ENCODE results near the gene JAKMIP1. TPM values are rescaled to one million over a fixed set of nuclear protein-coding genes. Genes with fewer than 3 reads are reported as not detected.

Gene JAKMIP1
- total RNA-seq, 1 experiment from 2014 or later, result not detected

DNA sequence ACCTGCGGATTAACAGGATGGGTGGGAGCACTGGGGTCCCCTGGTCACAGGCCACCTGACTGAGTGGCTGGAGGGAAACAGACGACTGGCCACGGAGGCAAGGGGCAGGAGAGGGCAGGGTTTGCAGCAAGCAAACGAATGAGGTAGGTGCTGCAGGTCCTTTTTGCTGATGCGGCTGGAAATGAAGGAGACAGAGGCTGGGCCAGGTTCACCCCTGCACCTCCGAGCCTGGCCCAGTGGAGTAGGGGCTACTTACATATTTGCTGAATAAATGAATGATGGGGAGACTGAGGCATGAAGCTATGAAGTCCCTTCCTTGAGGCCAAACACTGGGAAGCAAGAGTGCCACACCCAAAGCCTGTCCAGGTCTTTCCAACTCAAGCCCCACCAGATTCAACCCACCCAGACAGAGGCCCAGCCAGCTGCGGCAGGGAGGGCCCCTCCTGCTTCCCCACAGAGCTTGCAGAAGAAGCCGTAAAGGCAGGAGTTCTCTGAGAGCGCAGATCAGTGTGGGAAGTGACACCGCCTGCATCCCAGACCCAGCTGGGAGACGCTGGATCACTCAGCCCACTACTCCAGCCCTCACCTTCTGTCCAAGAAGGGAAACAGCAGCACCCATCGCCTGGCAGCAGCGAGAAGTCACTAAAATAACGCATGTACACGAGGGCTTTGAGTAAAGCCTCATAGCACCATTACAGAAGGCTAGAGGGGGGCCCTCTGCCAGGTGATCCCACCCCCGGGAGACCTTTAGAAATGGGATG lies 146.0 kb downstream of the JAKMIP1 start:
- in situ Hi-C loops (cut with HindIII; ENCODE audit: low pct_unique_long_range_greater_than_20kb, low sequenced_read_pairs), result no loop called here
- DNase-seq (ENCODE audit: low read depth, low spot score), result no peak

DNA sequence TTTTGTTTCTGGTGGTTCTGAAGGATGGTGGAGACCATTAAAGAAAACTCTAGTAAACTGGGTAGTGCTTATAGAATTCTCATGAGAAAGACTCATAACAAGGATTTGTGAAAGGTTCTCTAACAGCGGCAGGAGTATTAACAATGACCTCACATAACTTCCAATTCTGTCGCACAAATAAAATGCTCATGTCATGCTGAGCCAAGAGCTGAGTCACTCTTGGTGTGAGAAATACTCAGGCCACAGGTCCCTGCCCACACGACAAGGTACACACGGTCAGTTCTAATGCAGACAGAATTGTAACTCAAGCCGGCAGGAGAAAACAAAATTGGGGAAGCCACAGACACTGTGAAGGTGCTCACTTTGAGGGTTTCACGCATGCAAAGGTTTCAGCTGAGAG lies 147.7 kb downstream of the JAKMIP1 start:
- in situ Hi-C loops (cut with HindIII; ENCODE audit: low pct_unique_long_range_greater_than_20kb, low sequenced_read_pairs), result no loop called here

DNA sequence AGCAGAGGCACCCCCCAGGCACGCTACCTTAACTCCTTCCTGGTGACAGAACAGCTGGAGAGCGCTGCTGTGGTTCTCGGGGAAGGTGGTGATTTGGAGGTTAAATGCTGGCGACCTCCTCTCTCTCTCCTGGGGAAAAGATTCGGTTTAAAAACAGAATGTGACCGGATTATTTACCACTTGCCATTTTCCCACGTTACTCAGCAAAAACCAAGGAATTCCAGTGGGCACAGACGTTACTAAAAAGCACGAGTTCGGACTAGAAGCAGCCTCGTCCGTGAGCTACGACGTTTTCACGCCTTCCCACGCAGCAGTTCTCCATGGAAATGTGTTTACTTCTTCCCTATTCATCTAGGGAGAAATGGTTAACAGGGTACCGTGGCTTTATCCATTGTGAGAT lies 149.8 kb downstream of the JAKMIP1 start:
- DNase-seq (ENCODE audit: low read depth, low spot score), result no peak
- in situ Hi-C loops (cut with HindIII; ENCODE audit: low pct_unique_long_range_greater_than_20kb, low sequenced_read_pairs), result no loop called here

More for the DNA sequence above, 147.7 kb downstream of the JAKMIP1 start:
- DNase-seq (ENCODE audit: low read depth, low spot score), result no peak

DNA sequence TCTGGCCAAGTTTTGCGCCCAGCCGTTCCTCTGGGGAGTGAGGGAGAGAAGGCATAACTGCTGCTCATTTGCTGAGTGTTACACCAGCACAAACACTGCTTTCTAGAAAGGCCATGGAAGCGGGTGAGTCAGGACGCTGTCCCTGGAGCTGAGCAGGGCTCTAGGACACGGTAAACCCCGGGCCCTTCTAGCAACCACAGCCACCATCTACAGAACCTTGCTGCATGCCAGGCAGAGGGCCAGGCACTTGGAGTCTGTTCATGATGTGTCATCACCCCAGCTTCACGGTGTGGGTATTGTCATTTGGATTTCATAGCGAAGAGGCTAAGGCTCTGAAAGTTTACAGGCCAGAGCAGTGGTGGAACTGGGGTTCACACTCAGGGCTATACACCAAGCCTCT lies 150.4 kb downstream of the JAKMIP1 start:
- in situ Hi-C loops (cut with HindIII; ENCODE audit: low pct_unique_long_range_greater_than_20kb, low sequenced_read_pairs), result no loop called here

DNA sequence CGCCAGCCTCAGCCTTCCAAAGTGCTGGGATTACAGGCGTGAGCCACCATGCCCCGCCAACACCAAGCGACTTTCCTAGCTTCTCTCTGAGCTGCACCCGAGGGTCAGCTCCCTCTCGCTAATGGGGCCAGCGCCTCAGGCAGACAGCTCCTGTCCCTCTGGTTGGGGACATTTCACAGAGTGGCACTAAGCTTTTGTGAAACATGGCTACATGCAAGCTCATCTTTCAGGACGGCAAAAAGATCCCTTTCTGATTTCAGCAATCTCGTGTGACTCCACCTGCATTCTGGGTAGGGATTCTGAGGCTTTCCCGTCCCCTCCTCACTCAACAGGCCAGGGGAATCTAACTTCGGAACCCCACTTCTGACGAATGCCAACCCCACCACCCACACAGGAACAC lies 151.1 kb downstream of the JAKMIP1 start:
- in situ Hi-C loops (cut with HindIII; ENCODE audit: low pct_unique_long_range_greater_than_20kb, low sequenced_read_pairs), result no loop called here
- no peak for DNase-seq (ENCODE audit: low read depth, low spot score)

More for the DNA sequence above, 150.4 kb downstream of the JAKMIP1 start:
- no peak for DNase-seq (ENCODE audit: low read depth, low spot score)

DNA sequence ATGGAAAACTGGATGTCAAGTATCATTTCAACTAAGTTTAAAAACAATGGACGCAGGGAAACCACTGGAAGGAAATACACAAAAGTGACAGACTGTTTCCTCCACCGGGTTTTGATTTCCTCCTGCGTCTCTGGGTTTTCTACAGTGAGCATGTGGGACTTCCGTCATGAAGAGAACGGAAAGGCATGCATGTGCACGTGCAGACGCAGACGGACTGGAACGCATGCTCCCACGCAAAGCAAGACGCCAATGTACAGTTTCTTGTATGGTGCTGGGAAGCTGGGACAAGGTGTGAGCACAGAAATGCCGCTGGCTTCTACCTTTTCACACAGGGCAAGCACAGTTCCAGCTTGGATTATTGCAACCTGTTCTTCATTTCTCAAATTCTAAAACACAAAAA lies 151.8 kb downstream of the JAKMIP1 start:
- in situ Hi-C loops (cut with HindIII; ENCODE audit: low pct_unique_long_range_greater_than_20kb, low sequenced_read_pairs), result no loop called here
- DNase-seq (ENCODE audit: low read depth, low spot score), result no peak

DNA sequence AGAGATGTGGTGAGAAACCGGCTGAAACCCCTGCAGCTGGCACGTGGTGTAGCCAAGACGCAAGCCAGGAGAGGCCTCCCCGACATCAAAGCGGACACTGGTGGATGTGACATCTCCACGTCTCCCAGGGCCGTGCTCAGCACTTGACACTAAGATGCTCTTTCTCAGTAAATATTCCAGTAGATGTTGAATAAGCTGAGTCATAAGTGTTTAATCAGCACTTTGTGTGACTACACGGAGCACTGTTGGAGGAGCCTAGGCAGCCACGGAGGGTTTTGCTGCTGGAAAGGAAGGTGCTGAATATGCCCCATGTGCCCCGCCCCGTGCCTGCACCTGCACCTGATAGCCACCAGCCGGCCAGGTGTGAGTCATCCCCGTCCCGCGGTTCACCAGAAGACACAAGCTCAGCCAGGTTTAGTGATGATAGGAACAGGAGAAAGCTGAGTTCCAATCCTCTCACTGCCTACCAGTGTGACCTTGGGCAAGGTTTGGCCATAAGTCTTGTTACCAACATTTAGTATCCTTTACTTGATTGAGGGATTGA lies 153.1 kb downstream of the JAKMIP1 start:
- no peak for DNase-seq (ENCODE audit: low read depth, low spot score)
- in situ Hi-C loops (cut with HindIII; ENCODE audit: low pct_unique_long_range_greater_than_20kb, low sequenced_read_pairs), result no loop called here

DNA sequence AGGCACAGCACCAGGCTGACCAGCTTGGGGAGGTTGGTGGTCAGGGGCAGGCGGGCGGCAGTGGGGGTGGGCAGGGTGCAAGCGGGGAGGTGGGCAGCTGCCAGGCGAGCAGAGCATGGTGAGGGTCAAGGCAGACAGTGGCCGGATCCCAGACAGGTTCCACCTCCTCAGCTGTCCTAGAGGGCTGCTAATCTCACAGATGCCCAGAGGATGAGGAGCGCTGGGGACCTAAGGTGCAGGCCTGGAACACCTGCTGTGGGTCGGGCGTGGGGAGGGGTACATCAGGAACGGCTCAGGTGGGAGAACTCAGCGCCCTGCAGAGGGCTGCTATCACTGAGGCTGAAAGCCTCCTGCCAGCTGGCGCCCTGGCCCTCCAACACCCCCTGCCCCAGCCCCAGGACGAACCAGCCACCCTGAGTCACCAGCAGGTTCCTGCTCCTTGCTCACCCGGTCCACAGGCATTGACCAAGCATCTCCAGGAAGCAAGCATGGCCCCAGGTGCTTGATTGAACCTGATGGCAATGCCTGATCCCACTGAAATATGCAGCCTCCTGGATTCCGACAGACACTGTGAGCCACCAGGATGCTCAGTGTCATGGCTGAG lies 153.7 kb downstream of the JAKMIP1 start:
- in situ Hi-C loops (cut with HindIII; ENCODE audit: low pct_unique_long_range_greater_than_20kb, low sequenced_read_pairs), result no loop called here
- no peak for DNase-seq (ENCODE audit: low read depth, low spot score)

DNA sequence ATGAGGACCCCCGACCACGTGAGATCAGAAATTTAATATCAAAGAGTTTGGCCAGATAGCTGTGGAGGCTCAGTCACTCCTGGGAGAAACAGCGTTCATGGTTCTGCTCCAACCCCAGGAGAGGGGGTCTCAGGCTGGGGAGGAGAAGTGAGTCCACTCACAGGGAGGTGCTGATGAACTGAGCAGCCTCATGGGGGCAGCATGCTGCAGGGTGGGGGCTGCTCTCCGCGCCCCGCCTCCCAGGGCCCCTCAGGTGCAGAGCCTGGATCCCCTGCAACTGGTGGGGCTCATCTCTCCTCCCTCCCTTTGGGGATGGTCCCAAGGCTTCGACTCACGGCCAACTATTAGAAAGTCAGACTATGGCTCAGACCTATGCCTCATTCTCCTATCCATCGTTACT lies 155.5 kb downstream of the JAKMIP1 start:
- no peak for DNase-seq (ENCODE audit: low read depth, low spot score)

DNA sequence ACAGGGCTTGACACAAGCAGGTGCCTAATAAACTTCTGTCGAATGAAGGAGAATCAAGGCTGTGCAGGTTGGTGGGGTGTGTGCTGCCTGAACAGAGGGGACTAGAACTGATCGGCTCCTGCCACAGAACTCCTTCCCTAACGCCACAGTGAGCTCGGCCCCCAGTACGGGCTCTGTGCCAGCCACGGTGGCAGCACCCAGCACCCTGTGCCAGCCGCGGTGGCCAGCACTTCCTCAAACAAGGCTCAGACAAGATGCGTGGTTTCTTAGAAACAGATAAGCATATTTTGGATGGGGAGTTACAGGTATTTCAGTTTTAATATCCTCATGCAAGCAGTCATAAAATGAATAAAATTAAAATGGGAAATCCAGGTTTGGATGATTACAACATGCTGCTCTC lies 156.1 kb downstream of the JAKMIP1 start:
- DNase-seq (ENCODE audit: low read depth, low spot score), result no peak
- in situ Hi-C loops (cut with HindIII; ENCODE audit: low pct_unique_long_range_greater_than_20kb, low sequenced_read_pairs), result no loop called here

More for the DNA sequence above, 155.5 kb downstream of the JAKMIP1 start:
- in situ Hi-C loops (cut with HindIII; ENCODE audit: low pct_unique_long_range_greater_than_20kb, low sequenced_read_pairs), result no loop called here

DNA sequence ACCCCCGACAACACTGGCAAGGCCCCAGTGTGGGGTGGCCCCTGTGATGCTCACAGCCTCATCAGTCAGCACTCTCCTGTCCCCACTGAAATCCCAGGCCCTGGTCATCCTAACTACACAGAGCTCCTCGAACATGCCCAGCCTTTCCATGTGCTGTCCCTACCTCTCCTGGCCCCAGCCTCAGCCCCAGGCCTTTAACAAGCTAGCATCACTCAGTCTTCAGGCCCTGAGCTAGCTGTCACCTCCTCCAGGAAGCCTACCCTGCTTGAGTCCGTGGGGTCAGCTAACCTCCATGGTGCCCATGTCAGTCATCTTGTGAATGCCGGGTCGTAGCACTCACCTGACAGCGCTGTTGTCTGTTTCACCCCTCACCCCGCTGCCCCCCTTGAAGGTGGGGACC lies 156.5 kb downstream of the JAKMIP1 start:
- DNase-seq (ENCODE audit: low read depth, low spot score), result no peak
- in situ Hi-C loops (cut with HindIII; ENCODE audit: low pct_unique_long_range_greater_than_20kb, low sequenced_read_pairs), result no loop called here

DNA sequence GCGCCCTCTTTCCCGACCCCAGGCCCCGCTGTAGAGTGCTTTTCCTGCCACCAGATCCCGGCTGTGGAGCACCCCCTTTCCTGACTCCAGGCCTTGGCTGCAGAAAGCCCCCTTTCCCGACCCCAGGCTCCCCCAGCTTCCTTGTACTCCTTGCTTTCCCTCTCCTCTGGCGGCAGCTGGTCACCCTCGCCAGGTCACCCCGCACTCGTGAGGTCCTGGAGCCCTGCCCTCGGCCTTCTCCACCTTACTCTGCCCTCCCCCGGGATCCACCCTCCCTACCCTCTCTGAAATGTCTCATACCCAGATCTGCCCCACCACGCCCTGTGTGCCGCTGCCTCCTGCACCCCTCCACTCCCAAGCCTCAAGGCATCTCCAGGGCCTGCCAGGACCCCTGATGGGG lies 157.2 kb downstream of the JAKMIP1 start:
- no peak for DNase-seq (ENCODE audit: low read depth, low spot score)
- in situ Hi-C loops (cut with HindIII; ENCODE audit: low pct_unique_long_range_greater_than_20kb, low sequenced_read_pairs), result no loop called here

DNA sequence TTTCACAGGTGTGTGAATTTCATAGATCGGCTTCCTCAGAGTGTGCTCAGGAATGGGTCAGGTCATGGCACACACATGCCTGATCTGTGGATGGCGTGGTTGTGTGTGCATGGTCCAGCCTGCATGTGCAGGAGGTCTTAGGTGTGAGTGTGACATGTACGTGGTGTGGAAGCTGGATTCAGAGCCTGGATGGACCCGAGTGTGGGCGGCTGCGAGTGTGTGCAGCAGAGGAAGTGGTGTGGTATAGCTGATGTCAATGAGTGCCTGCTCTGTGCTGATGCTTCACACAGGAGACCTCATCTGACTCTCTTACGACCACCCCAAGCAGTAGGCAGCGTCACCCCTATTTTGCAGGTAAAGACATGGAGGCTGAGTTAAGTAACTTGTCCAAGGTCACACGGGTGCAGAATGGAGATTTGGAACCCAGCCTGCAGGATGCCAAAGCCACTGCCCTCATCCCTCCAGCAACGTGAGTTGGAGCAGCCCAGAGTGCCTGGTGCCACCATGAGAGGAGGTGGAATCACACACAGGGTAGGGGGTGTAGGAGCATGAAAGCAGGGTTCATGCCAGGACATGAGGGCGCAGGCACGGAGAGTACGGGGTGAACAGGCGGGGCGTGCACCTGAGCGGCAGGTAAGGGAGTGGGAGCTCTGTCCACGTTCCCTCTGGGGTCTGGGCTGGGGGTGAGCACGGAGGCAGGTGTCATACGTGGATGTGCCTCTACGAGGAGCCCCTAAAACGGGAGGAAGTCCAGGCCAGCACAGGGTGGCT lies 157.9 kb downstream of the JAKMIP1 start:
- in situ Hi-C loops (cut with HindIII; ENCODE audit: low pct_unique_long_range_greater_than_20kb, low sequenced_read_pairs), result no loop called here
- no peak for DNase-seq (ENCODE audit: low read depth, low spot score)

DNA sequence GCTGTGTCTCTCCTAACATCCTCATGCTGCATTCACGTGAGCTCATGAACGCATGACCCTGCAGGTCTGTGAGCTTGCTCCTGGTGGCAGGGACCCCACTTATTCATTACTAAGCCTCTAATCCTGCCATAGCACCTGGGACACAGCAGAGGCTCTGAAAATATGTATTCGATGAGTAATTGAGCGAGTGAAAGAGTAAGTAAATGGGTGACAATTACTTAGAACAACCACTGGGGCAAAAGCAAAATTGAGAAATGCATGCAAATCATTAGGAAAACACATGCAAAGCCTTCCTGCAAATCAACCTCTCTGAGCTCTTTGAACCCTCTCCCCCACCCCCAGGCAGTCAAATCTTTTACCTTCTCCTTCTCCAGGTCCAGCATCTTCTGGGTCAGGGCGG lies 158.5 kb downstream of the JAKMIP1 start:
- no peak for DNase-seq (ENCODE audit: low read depth, low spot score)
- in situ Hi-C loops (cut with HindIII; ENCODE audit: low pct_unique_long_range_greater_than_20kb, low sequenced_read_pairs), result no loop called here

DNA sequence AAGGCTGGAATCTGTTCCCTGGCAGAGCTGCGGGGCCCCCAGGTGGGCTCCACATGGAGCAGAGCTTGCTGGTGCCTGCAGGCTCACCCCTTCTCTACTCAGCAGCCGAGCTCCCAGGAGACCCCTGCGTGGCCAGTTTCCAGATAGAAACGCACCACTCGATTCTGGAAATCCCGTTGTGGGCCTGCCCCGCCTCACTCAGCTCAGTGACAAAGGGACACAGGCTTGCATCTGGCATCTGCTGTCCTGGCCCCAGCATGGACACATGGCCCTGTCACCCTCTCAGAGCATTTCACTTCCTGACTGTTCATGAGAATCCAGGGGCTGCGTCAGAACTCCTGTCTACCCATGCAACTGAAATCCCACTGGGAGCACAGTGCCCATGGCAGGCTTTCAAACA lies 161.6 kb downstream of the JAKMIP1 start:
- in situ Hi-C loops (cut with HindIII; ENCODE audit: low pct_unique_long_range_greater_than_20kb, low sequenced_read_pairs), result no loop called here

DNA sequence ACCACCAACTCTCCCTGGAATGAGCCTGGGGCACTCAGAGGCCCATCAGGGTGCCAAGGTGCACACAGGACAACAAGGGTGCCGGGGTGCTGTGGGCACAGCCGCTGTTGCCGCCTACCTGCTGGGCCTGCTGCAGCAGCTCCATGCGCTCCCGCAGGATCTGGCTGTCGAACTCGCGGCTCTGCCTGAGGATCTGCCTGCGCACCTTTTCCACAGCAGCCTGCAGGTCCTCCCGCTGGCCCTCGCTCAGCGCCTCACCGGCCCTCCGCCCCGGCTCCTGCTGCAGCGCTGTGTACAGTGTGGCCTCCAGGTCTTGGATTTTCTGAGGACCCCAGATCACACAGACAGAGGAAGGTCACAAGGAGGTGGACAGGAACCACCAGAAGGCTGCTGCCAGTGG lies 164.6 kb downstream of the JAKMIP1 start:
- DNase-seq (ENCODE audit: low read depth, low spot score), result no peak
- in situ Hi-C loops (cut with HindIII; ENCODE audit: low pct_unique_long_range_greater_than_20kb, low sequenced_read_pairs), result no loop called here

More for the DNA sequence above, 161.6 kb downstream of the JAKMIP1 start:
- DNase-seq (ENCODE audit: low read depth, low spot score), result no peak

DNA sequence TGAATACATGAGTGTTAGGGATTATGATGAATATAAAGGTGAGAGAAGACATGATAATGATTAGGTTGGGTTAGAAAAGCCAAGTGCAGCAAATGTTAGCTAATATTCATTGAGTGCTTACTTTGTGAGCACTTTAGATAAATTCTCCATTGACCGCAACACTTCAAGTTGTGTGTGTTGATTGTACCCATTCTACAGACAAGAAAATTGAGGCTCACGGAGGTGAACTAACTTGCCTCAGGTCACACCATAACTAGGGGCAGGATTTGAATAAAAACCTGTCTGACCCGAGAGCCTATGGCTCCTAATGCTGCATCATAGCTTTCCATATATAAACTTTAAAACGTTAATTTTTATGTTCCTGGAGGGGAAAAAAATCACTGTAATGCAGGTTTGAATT lies 167.0 kb downstream of the JAKMIP1 start:
- in situ Hi-C loops (cut with HindIII; ENCODE audit: low pct_unique_long_range_greater_than_20kb, low sequenced_read_pairs), result no loop called here
- DNase-seq (ENCODE audit: low read depth, low spot score), result no peak

All from SK-MEL-5 (cell line).